Colonic mucosa (tissue), 4 donors: ENCODE results near the gene TRIM33. TPM values are rescaled to one million over a fixed set of nuclear protein-coding genes. Genes with fewer than 3 reads are reported as not detected.

Source experiments
- DNase-seq: peaks from one replicate; pipeline ENCODE4 v3.0.0-alpha.2; 2020
- H3K27ac ChIP-seq: fragments of 200-600 bp; one replicate; pipeline ENCODE4 v1.8.0; 2021
- H3K27me3 ChIP-seq: fragments of 200-600 bp; one replicate; pipeline ENCODE4 v1.8.0; 2021
- H3K36me3 ChIP-seq: fragments of 200-600 bp; one replicate; pipeline ENCODE4 v1.8.0; 2021
- H3K4me1 ChIP-seq: fragments of 200-600 bp; one replicate; pipeline ENCODE4 v1.8.0; 2021; ENCODE audit warnings: mild to moderate bottlenecking
- H3K4me3 ChIP-seq: fragments of 200-600 bp; one replicate; pipeline ENCODE4 v1.8.0; 2021
- H3K9ac ChIP-seq, 2 donors: one replicate each; pipeline ENCODE4 v1.7.0; 2013; ENCODE audit warnings: control low read depth in 2 of 2, low read depth in 2 of 2, low read length in 2 of 2
- H3K9me3 ChIP-seq: fragments of 200-600 bp; one replicate; pipeline ENCODE4 v1.8.0; 2021
- intact Hi-C: fragments of 100-400 bp; cut with DNase I; formaldehyde crosslinking; loops from one replicate; pipeline ENCODE4 v1.14.1; 2022
- total RNA-seq, 2 donors: library from RNA; stranded (reverse); fragmentation: NEBNext Ultra II Directional in 1 of 2; extraction: Animal tissue kit (Norgen Biotek cat#: 25700) in 1 of 2; gene quantifications; one replicate each; pipeline ENCODE4 v1.2.1, GENCODE V29; 2021
- TF ChIP-seq, protein P1 (sequence below): fragments of 200-600 bp; IDR thresholded peaks from one replicate; pipeline ENCODE4 v1.8.0; 2022; ENCODE audit warnings: antibody characterized with exemption, mild to moderate bottlenecking
- donor health status: healthy.
- donor health status: DM: no; HTN: no; CAD: no.
- donor health status: DM: no; HTN: no; CAD: no.

The TRIM33 gene
- total RNA-seq, 2 donors from 2014 or later, result 26.7 to 29.2 TPM

DNA sequence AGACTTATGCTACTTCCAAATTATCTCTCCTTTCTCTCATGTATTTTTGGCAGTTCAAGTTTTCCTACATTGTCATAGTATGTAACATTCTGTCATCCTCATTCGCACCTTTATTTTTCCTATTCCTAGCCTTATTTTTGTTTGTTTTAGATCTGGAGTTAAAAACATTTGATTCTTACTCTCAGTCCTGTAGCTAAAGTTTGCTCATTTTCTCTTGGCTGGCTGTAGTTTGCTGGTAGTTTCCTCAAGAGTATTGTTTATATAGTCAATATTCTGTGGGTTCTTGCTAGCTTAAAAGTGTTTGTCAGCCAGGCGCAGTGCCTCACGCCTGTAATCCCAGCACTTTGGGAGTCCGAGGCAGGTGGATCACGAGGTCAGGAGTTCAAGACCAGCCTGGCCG lies 29.8 kb upstream of the TRIM33 start:
- no peaks in the 10 kb centered on the region for H3K4me1 ChIP-seq
- H3K9me3 ChIP-seq, result no peaks in the 10 kb centered on the region
- no peak overlapping the region for H3K9ac ChIP-seq
- H3K36me3 ChIP-seq, result no peaks in the 10 kb centered on the region
- no peak overlapping the region for H3K27ac ChIP-seq
- TF ChIP-seq, protein P1, sequence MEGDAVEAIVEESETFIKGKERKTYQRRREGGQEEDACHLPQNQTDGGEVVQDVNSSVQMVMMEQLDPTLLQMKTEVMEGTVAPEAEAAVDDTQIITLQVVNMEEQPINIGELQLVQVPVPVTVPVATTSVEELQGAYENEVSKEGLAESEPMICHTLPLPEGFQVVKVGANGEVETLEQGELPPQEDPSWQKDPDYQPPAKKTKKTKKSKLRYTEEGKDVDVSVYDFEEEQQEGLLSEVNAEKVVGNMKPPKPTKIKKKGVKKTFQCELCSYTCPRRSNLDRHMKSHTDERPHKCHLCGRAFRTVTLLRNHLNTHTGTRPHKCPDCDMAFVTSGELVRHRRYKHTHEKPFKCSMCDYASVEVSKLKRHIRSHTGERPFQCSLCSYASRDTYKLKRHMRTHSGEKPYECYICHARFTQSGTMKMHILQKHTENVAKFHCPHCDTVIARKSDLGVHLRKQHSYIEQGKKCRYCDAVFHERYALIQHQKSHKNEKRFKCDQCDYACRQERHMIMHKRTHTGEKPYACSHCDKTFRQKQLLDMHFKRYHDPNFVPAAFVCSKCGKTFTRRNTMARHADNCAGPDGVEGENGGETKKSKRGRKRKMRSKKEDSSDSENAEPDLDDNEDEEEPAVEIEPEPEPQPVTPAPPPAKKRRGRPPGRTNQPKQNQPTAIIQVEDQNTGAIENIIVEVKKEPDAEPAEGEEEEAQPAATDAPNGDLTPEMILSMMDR, result no peak
- no peak for DNase-seq
- intact Hi-C loops, result no loop called here
- H3K4me3 ChIP-seq, result no peak overlapping the region
- H3K27me3 ChIP-seq, result no peaks in the 10 kb centered on the region

DNA sequence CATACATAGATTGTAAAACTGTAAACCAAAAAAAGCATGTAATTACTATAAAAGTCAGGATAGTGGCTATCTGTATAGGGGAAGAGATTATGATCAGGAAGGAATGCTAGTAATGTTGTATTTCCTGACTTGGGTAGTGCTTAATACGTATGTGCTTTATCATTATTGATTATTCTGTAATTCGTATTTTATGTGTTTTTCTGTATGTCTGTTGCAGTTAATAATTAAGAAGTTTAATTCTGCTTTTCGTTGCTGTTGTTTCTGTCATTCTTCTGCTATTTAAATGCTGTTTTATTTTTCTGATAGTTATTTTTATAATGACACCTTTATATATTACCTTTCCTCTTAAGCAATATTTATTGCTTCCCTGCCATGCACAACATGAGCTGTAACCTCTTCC lies 29.3 kb upstream of the TRIM33 start:
- DNase-seq, result no peak
- Histone ChIP-seq H3K27ac (no peak overlapping the region), H3K4me3 (no peak overlapping the region), H3K4me1 (no peaks in the 10 kb centered on the region), H3K36me3 (no peaks in the 10 kb centered on the region), H3K9me3 (no peaks in the 10 kb centered on the region), H3K27me3 (no peaks in the 10 kb centered on the region), H3K9ac (no peak overlapping the region)
- intact Hi-C loops, result no loop called here
- TF ChIP-seq, protein P1, result no peak

DNA sequence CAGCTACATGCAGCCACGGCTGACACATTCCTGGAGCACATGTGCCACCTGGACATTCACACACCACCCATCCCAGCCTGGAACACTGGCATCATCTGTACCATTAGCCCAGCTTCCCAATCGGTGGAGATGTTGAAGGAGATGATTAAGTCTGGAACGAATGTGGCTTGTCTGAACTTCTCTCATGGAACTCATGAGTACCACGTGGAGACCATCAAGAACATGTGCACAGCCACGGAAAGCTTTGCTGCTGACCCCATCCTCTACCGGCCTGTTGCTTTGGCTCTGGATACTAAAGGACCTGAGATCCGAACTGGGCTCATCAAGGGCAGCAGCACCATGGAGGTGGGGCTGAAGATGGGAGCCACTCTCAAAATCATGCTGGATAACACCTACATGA lies 25.0 kb upstream of the TRIM33 start:
- intact Hi-C loops, result no loop called here
- no peaks in the 10 kb centered on the region for H3K36me3 ChIP-seq
- H3K4me3 ChIP-seq, result no peak overlapping the region
- no peak for DNase-seq
- no peaks in the 10 kb centered on the region for H3K27me3 ChIP-seq
- H3K27ac ChIP-seq, result no peak overlapping the region
- H3K9me3 ChIP-seq, result no peaks in the 10 kb centered on the region
- no peak overlapping the region for H3K9ac ChIP-seq
- H3K4me1 ChIP-seq, result no peaks in the 10 kb centered on the region
- TF ChIP-seq, protein P1, result no peak

DNA sequence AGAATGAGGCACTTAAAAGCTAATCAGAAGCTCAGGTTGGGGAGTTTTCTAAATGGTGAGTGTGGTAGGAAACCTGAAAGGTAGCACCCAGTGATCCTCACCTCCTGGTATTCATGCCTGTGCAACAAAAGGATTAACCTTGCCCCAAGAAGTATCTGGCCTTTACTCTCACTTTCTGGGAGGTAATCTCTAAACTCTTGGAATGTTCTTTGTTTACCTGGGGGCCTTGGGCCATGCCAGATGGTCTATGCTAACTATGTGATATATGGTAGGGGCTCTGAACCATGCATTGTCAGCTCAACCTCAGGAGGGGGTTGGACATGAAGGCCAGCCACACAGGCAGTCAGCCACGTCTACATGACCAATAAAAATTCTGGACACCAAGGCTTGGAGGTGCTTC lies 24.4 kb upstream of the TRIM33 start:
- intact Hi-C loops, result no loop called here
- no peak overlapping the region for H3K4me3 ChIP-seq
- no peaks in the 10 kb centered on the region for H3K4me1 ChIP-seq
- no peaks in the 10 kb centered on the region for H3K9me3 ChIP-seq
- no peaks in the 10 kb centered on the region for H3K36me3 ChIP-seq
- no peak overlapping the region for H3K27ac ChIP-seq
- no peak overlapping the region for H3K9ac ChIP-seq
- DNase-seq, result no peak
- no peaks in the 10 kb centered on the region for H3K27me3 ChIP-seq
- TF ChIP-seq, protein P1, result no peak

GRCh38 chr1:114531094-114531493 lies 20.1 kb upstream of the TRIM33 start:
- no peaks in the 10 kb centered on the region for H3K27me3 ChIP-seq
- TF ChIP-seq, protein P1, result no peak
- H3K9ac ChIP-seq, result no peak overlapping the region
- H3K4me1 ChIP-seq, result no peaks in the 10 kb centered on the region
- no peak overlapping the region for H3K27ac ChIP-seq
- no peaks in the 10 kb centered on the region for H3K9me3 ChIP-seq
- H3K36me3 ChIP-seq, result no peaks in the 10 kb centered on the region
- intact Hi-C loops, result no loop called here
- no peak overlapping the region for H3K4me3 ChIP-seq
- DNase-seq, result no peak

DNA sequence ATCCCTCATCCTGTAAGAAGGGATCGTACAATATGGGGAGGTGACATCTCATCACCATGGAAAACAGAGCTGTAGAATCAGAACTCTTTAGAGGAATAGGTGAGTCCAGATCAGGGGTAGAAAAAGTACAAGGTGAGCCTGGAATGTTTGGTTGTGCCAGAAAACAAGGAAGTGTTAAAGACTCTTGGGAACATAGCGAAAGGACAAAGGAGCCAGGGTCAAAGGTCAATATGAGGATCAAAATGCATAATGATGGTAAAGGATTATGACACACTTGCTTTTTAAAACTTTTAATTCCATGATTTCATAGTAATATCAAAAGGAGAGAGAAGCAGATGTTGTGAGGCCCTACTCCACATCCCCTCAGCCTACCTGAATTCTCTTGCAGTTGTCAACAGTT lies 19.2 kb upstream of the TRIM33 start:
- H3K4me3 ChIP-seq, result no peak overlapping the region
- TF ChIP-seq, protein P1, result no peak
- intact Hi-C loops, result no loop called here
- no peaks in the 10 kb centered on the region for H3K27me3 ChIP-seq
- H3K27ac ChIP-seq, result no peak overlapping the region
- no peaks in the 10 kb centered on the region for H3K4me1 ChIP-seq
- H3K9ac ChIP-seq, result no peak overlapping the region
- H3K9me3 ChIP-seq, result no peaks in the 10 kb centered on the region
- no peaks in the 10 kb centered on the region for H3K36me3 ChIP-seq
- no peak for DNase-seq
